Non-pigmented ciliary epithelial cell (primary cell): Measurements from ENCODE around the gene KRT75.

Source experiments
- DNase-seq: peaks from one replicate; pipeline ENCODE4 v3.0.0-alpha.2; 2010; ENCODE audit warnings: low read depth

KRT75 gene

GRCh38 chr12:52439845-52440244 lies 5.7 kb upstream of the KRT75 start:
- no peak for DNase-seq

- DNase-seq, result no peak
Observed at GRCh38 chr12:52439420-52439819, 5.2 kb upstream of the KRT75 start.

- DNase-seq, result no peak
Observed at GRCh38 chr12:52438305-52439301, 4.4 kb upstream of the KRT75 start.

- DNase-seq, result no peak
Observed at GRCh38 chr12:52437508-52437907, 3.3 kb upstream of the KRT75 start.

- DNase-seq, result no peak
Observed at GRCh38 chr12:52436828-52437474, 2.8 kb upstream of the KRT75 start.

GRCh38 chr12:52436000-52436827 lies 2.0 kb upstream of the KRT75 start:
- no peak for DNase-seq

- no peak for DNase-seq
Observed at GRCh38 chr12:52435659-52435999, 1.5 kb upstream of the KRT75 start.

- DNase-seq, result no peak
Observed at GRCh38 chr12:52434760-52435530, 774 bp upstream of the KRT75 start.

GRCh38 chr12:52433501-52434080 lies 580 bp downstream of the KRT75 start:
- DNase-seq, result no peak

- no peak for DNase-seq
Observed at GRCh38 chr12:52432559-52433207, 1.5 kb downstream of the KRT75 start.

- DNase-seq, result no peak
Observed at GRCh38 chr12:52428121-52428520, 6.0 kb downstream of the KRT75 start.

GRCh38 chr12:52427083-52427482 lies 7.1 kb downstream of the KRT75 start:
- no peak for DNase-seq

- DNase-seq, result no peak
Observed at GRCh38 chr12:52426034-52426433, 8.1 kb downstream of the KRT75 start.

- DNase-seq, result no peak
Observed at GRCh38 chr12:52425466-52425865, 8.7 kb downstream of the KRT75 start.

- DNase-seq, result no peak
Observed at GRCh38 chr12:52423661-52424500, 10.3 kb downstream of the KRT75 start.

- no peak for DNase-seq
Observed at GRCh38 chr12:52423035-52423434, 11.1 kb downstream of the KRT75 start.

- DNase-seq, result no peak
Observed at GRCh38 chr12:52419656-52420055, 14.5 kb downstream of the KRT75 start.

GRCh38 chr12:52418576-52419110 lies 15.5 kb downstream of the KRT75 start:
- no peak for DNase-seq

- DNase-seq, result no peak
Observed at GRCh38 chr12:52417740-52418139, 16.4 kb downstream of the KRT75 start.

- no peak for DNase-seq
Observed at GRCh38 chr12:52416795-52417194, 17.4 kb downstream of the KRT75 start.
